ENCODE results near the gene MEGF11. TPM values are rescaled to one million over a fixed set of nuclear protein-coding genes. Genes with fewer than 3 reads are reported as not detected.

Gene MEGF11
- total and polyA plus RNA-seq, 7 donors, result 0.04 to 0.05 TPM; not detected in 5

- ATAC-seq (no peak), DNase-seq (no peak)
- H3K4me3 ChIP-seq, result no peak overlapping the region
- no peak for TF ChIP-seq CTCF (IDR thresholded peaks at IDR 0.05)
- H3K27me3 ChIP-seq (ENCODE audit: insufficient read depth in 3 of 3, low read length in 2 of 3), result peaks cover 0 to 12% (median 0%) of the 10 kb centered on the region in 3 donors
- intact Hi-C loops (cut with DNase I), result no loop called here
- WGBS, 3 donors, result 83 to 86% (median 86%) methylated on average over 13 of the region's 13 CpGs
- H3K27ac ChIP-seq, result no peak overlapping the region
- no peaks in the 10 kb centered on the region for H3K4me1 ChIP-seq
- no peaks in the 10 kb centered on the region for H3K36me3 ChIP-seq (ENCODE audit: insufficient read depth in 1 of 2, low read depth in 1 of 2)
- H3K9me3 ChIP-seq, result no peaks in the 10 kb centered on the region
Measured at GRCh38 chr15:66171841-66172240, 81.7 kb downstream of the MEGF11 start.

GRCh38 chr15:66170716-66171115 is 82.8 kb downstream of the MEGF11 start:
- peaks cover 0 to 12% (median 0%) of the 10 kb centered on the region in 3 donors for H3K27me3 ChIP-seq (ENCODE audit: insufficient read depth in 3 of 3, low read length in 2 of 3)
- no peak overlapping the region for H3K27ac ChIP-seq
- no peak for ATAC-seq
- no peaks in the 10 kb centered on the region for H3K4me1 ChIP-seq
- intact Hi-C loops (cut with DNase I), result no loop called here
- no peaks in the 10 kb centered on the region for H3K9me3 ChIP-seq
- WGBS, 3 donors, result 71 to 89% (median 85%) methylated on average over 3 to 5 of the region's 5 CpGs
- no peaks in the 10 kb centered on the region for H3K36me3 ChIP-seq (ENCODE audit: insufficient read depth in 1 of 2, low read depth in 1 of 2)
- no peak for TF ChIP-seq CTCF (IDR thresholded peaks at IDR 0.05)
- H3K4me3 ChIP-seq, result no peak overlapping the region
- DNase-seq, result no peak

GRCh38 chr15:66170042-66170441 is 83.5 kb downstream of the MEGF11 start:
- TF ChIP-seq CTCF (IDR thresholded peaks at IDR 0.05), result no peak
- intact Hi-C loops (cut with DNase I), result no loop called here
- Histone ChIP-seq H3K4me1 (no peaks in the 10 kb centered on the region), H3K9me3 (no peaks in the 10 kb centered on the region), H3K36me3 (ENCODE audit: insufficient read depth in 1 of 2, low read depth in 1 of 2) (no peaks in the 10 kb centered on the region), H3K27ac (no peak overlapping the region), H3K4me3 (no peak overlapping the region), H3K27me3 (ENCODE audit: insufficient read depth in 3 of 3, low read length in 2 of 3) (peaks cover 0 to 12% (median 0%) of the 10 kb centered on the region in 3 donors)
- WGBS, 3 donors, result 82 to 83% (median 82%) methylated on average over 4 of the region's 4 CpGs
- DNase-seq (no peak), ATAC-seq (no peak)

- Histone ChIP-seq H3K4me1 (no peaks in the 10 kb centered on the region), H3K9me3 (no peaks in the 10 kb centered on the region), H3K27ac (no peak overlapping the region), H3K4me3 (no peak overlapping the region), H3K27me3 (ENCODE audit: insufficient read depth in 3 of 3, low read length in 2 of 3) (peaks cover 0 to 12% (median 0%) of the 10 kb centered on the region in 3 donors), H3K36me3 (ENCODE audit: insufficient read depth in 1 of 2, low read depth in 1 of 2) (no peaks in the 10 kb centered on the region)
- intact Hi-C loops (cut with DNase I), result no loop called here
- DNase-seq (no peak), ATAC-seq (no peak)
- no peak for TF ChIP-seq CTCF (IDR thresholded peaks at IDR 0.05)
- 74 to 82% (median 81%) methylated on average over 13 of the region's 13 CpGs for WGBS, 3 donors
Measured at GRCh38 chr15:66169625-66170024, 83.9 kb downstream of the MEGF11 start.

GRCh38 chr15:66169023-66169422 is 84.5 kb downstream of the MEGF11 start:
- Histone ChIP-seq H3K27ac (no peak overlapping the region), H3K4me1 (no peaks in the 10 kb centered on the region), H3K27me3 (ENCODE audit: insufficient read depth in 3 of 3, low read length in 2 of 3) (peaks cover 0 to 9% (median 0%) of the 10 kb centered on the region in 3 donors), H3K9me3 (no peaks in the 10 kb centered on the region), H3K4me3 (no peak overlapping the region), H3K36me3 (ENCODE audit: insufficient read depth in 1 of 2, low read depth in 1 of 2) (no peaks in the 10 kb centered on the region)
- intact Hi-C loops (cut with DNase I), result no loop called here
- 61 to 68% (median 66%) methylated on average over 12 of the region's 12 CpGs for WGBS, 3 donors
- ATAC-seq (no peak), DNase-seq (no peak)
- no peak for TF ChIP-seq CTCF (IDR thresholded peaks at IDR 0.05)
